Stimulated activated CD8-positive, alpha-beta memory T cell treated with anti-CD3 and anti-CD28 coated beads, Interleukin-4, amount 100 ng/mL, for 24 hours (primary cell): Measurements from ENCODE around the gene AKAP6.

Experiments
- DNase-seq: peaks from one replicate; pipeline ENCODE4 v3.0.0-alpha.2; 2020; ENCODE audit warnings: low read depth

Gene AKAP6

GRCh38 chr14:32329146-32329545, at the start of gene AKAP6:
Gene AKAP6, plus strand, starts transcription at chr14:32329298. Its CDS starts 104,196 bp downstream, at chr14:32433494.
- DNase-seq, result no peak

GRCh38 chr14:32286602-32287001, 42.5 kb upstream of the AKAP6 start:
- DNase-seq, result no peak

GRCh38 chr14:32296366-32296765, 32.7 kb upstream of the AKAP6 start:
- DNase-seq, result no peak

GRCh38 chr14:32298346-32298745, 30.8 kb upstream of the AKAP6 start:
- no peak for DNase-seq

GRCh38 chr14:32300136-32300535, 29.0 kb upstream of the AKAP6 start:
- DNase-seq, result no peak

- no peak for DNase-seq
Measured at GRCh38 chr14:32303865-32304264, 25.2 kb upstream of the AKAP6 start.

GRCh38 chr14:32304296-32304695, 24.8 kb upstream of the AKAP6 start:
- no peak for DNase-seq

GRCh38 chr14:32306549-32306948, 22.5 kb upstream of the AKAP6 start:
- DNase-seq, result no peak

- DNase-seq, result no peak
Measured at GRCh38 chr14:32307881-32308582, 21.1 kb upstream of the AKAP6 start.

- no peak for DNase-seq
Measured at GRCh38 chr14:32310876-32311275, 18.2 kb upstream of the AKAP6 start.

- no peak for DNase-seq
Measured at GRCh38 chr14:32311294-32312009, 17.6 kb upstream of the AKAP6 start.

GRCh38 chr14:32312010-32312331, 17.1 kb upstream of the AKAP6 start:
- no peak for DNase-seq

- no peak for DNase-seq
Measured at GRCh38 chr14:32313844-32314376, 15.2 kb upstream of the AKAP6 start.

- no peak for DNase-seq
Measured at GRCh38 chr14:32318087-32318795, 10.9 kb upstream of the AKAP6 start.

GRCh38 chr14:32319368-32320049, 9.6 kb upstream of the AKAP6 start:
- DNase-seq, result no peak

- no peak for DNase-seq
Measured at GRCh38 chr14:32324601-32325000, 4.5 kb upstream of the AKAP6 start.

- DNase-seq, result no peak
Measured at GRCh38 chr14:32327255-32327961, 1.7 kb upstream of the AKAP6 start.

- DNase-seq, result no peak
Measured at GRCh38 chr14:32329690-32330285, 690 bp downstream of the AKAP6 start.

- no peak for DNase-seq
Measured at GRCh38 chr14:32330351-32331111, 1.4 kb downstream of the AKAP6 start.

GRCh38 chr14:32331206-32331605, 2.1 kb downstream of the AKAP6 start:
- DNase-seq, result no peak
